GM13977 (cell line): ENCODE measurements around the gene UBE2K.

Source experiments
- DNase-seq: peaks from one replicate; pipeline ENCODE4 v3.0.0; 2012; ENCODE audit warnings: low spot score
- CTCF ChIP-seq: IDR thresholded peaks from 2 replicates; pipeline ENCODE4 v1.5.1; 2012; ENCODE audit warnings: mild to moderate bottlenecking, control low read depth; ENCODE audit not compliant: insufficient read depth; ENCODE audit errors: extremely low read depth, missing control alignments
- in situ Hi-C: fragments of 300-500 bp; cut with MboI; formaldehyde crosslinking; loops from one replicate; pipeline ENCODE4 v1.12.0; 2022; ENCODE audit warnings: low sequenced_read_pairs, low pct_unique_long_range_greater_than_20kb, mixed read lengths, inconsistent platforms; ENCODE audit not compliant: unreplicated experiment

UBE2K gene

GRCh38 chr4:39657465-39657864 lies 40.5 kb upstream of the UBE2K start:
- DNase-seq: peak; percentile 58
- no peak for TF ChIP-seq CTCF
- in situ Hi-C loops: no loop called here

GRCh38 chr4:39658756-39659155 lies 39.2 kb upstream of the UBE2K start:
- in situ Hi-C loops: no loop called here
- DNase-seq: no peak
- peak; percentile 18 for TF ChIP-seq CTCF

- no peak for TF ChIP-seq CTCF
- DNase-seq: no peak
- in situ Hi-C loops: no loop called here
Measured at GRCh38 chr4:39660045-39660444, 37.9 kb upstream of the UBE2K start.

GRCh38 chr4:39660757-39661156 lies 37.2 kb upstream of the UBE2K start:
- in situ Hi-C loops: no loop called here
- no peak for TF ChIP-seq CTCF
- no peak for DNase-seq

GRCh38 chr4:39662683-39663082 lies 35.3 kb upstream of the UBE2K start:
- no peak for DNase-seq
- in situ Hi-C loops: no loop called here
- no peak for TF ChIP-seq CTCF

GRCh38 chr4:39664828-39665731 lies 32.9 kb upstream of the UBE2K start:
- in situ Hi-C loops: no loop called here

More at GRCh38 chr4:39664828-39665731, 32.9 kb upstream of the UBE2K start:
- no peak for DNase-seq
- TF ChIP-seq CTCF: no peak
